ENCODE results near the gene INPP5E.

DNA sequence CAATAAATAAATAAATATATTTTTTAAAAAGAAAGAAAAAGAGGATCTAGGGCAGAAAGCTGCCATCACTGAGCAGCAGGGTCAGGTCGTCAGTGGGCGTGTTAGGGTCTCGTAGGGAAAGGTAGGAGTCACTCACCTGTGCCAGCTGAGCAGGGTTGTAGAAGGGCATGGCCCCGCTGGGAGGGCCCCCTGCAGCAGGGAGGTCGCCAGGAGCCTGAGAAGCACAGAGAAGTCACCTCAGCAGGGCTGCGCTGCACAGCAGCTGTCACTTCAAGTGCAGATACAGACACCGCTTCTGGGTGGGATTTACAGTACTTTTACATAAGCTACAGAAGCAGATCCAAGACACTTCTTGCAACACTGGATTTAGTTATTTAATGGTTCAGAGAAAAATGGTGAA is 4.0 kb upstream of the INPP5E start:
- TF ChIP-seq POLR2AphosphoS5 (IDR thresholded peaks at IDR 0.05; ENCODE audit: low read depth, low read length): no peak
- no peak for TF ChIP-seq REST (IDR thresholded peaks at IDR 0.05; ENCODE audit: insufficient read depth in 1 of 2, low read depth in 2 of 2, low read length in 2 of 2)
- no peak for TF ChIP-seq SIN3A (IDR thresholded peaks at IDR 0.05; ENCODE audit: borderline replicate concordance, insufficient read depth, low read length)
- TF ChIP-seq FOXP2 (optimal IDR thresholded peaks at IDR 0.05; ENCODE audit: borderline replicate concordance, extremely low read depth, extremely low read length, insufficient read depth): no peak
